NCI-H345 (cell line): Measurements from ENCODE around the gene DES.
A peak's percentile ranks its signal among the peaks of the same experiment; 100 is the strongest.
"Not testable (repeated sequence)": the region's sequence is repeated elsewhere in the genome, so short reads cannot be mapped to it uniquely, and the experiment has no call there.

Experiments used
- DNase-seq: peaks from one replicate; lab custom pipeline; 2025; lab: John Stamatoyannopoulos, UW

The DES gene

GRCh38 chr2:219399716-219400478, 18.3 kb upstream of the DES start:
- no peak for DNase-seq

- DNase-seq: no peak
These were observed 17.6 kb upstream of the DES start for GRCh38 chr2:219400562-219400961.

- DNase-seq: no peak
These were observed 16.6 kb upstream of the DES start for GRCh38 chr2:219401606-219402005.

- DNase-seq: peak; percentile 73
These were observed 15.3 kb upstream of the DES start for GRCh38 chr2:219402665-219403515.

GRCh38 chr2:219403861-219404260, 14.3 kb upstream of the DES start:
- DNase-seq: no peak

- DNase-seq: no peak
These were observed 13.8 kb upstream of the DES start for GRCh38 chr2:219404291-219404910.

- DNase-seq: no peak
These were observed 13.2 kb upstream of the DES start for GRCh38 chr2:219404954-219405353.

GRCh38 chr2:219405451-219405850, 12.7 kb upstream of the DES start:
- no peak for DNase-seq

GRCh38 chr2:219405958-219406860, 12.0 kb upstream of the DES start:
- no peak for DNase-seq

- DNase-seq: no peak
These were observed 11.3 kb upstream of the DES start for GRCh38 chr2:219406861-219407230.

- DNase-seq: not testable (repeated sequence)
These were observed 10.8 kb upstream of the DES start for GRCh38 chr2:219407343-219407742.

GRCh38 chr2:219408204-219408603, 10.0 kb upstream of the DES start:
- DNase-seq: no peak

GRCh38 chr2:219408631-219409030, 9.5 kb upstream of the DES start:
- DNase-seq: no peak

- no peak for DNase-seq
These were observed 8.6 kb upstream of the DES start for GRCh38 chr2:219409619-219410018.

- no peak for DNase-seq
These were observed 7.8 kb upstream of the DES start for GRCh38 chr2:219410390-219410789.

- no peak for DNase-seq
These were observed 3.3 kb upstream of the DES start for GRCh38 chr2:219414857-219415256.

GRCh38 chr2:219415580-219416234, 2.5 kb upstream of the DES start:
- no peak for DNase-seq

GRCh38 chr2:219416235-219416602, 2.0 kb upstream of the DES start:
- no peak for DNase-seq

- no peak for DNase-seq
These were observed 1.2 kb upstream of the DES start for GRCh38 chr2:219416938-219417337.

GRCh38 chr2:219417374-219417773, 803 bp upstream of the DES start:
- DNase-seq: no peak

- no peak for DNase-seq
These were observed 791 bp downstream of the DES start for GRCh38 chr2:219419012-219419324.
